CD14-positive monocyte (primary cell): ENCODE measurements around the gene SKIC2. TPM values are rescaled to one million over a fixed set of nuclear protein-coding genes. Genes with fewer than 3 reads are reported as not detected.
"Not testable (repeated sequence)": the region's sequence is repeated elsewhere in the genome, so short reads cannot be mapped to it uniquely, and the experiment has no call there.

Source experiments
- DNase-seq, 3 donors: peaks; one replicate each; pipeline ENCODE4 v3.0.0-alpha.2; 2011 to 2022
- H2AFZ ChIP-seq: 2 replicates; pipeline ENCODE4 v1.6.0; 2012; ENCODE audit warnings: mild to moderate bottlenecking, low read depth, low read length, inconsistent platforms; ENCODE audit not compliant: insufficient read depth, poor library complexity, severe bottlenecking
- H3K27ac ChIP-seq, 2 donors: 1 replicate in 1 of 2; 2 replicates in 1 of 2; pipeline ENCODE4 v1.5.1; 2012 to 2013; ENCODE audit warnings: low read length in 2 of 2, control low read depth in 1 of 2, inconsistent platforms in 1 of 2, low read depth in 1 of 2, mild to moderate bottlenecking in 1 of 2
- H3K27me3 ChIP-seq, 2 donors: one replicate each; pipeline versions ENCODE4 v1.6.0 to v1.6.1; 2011 to 2013; ENCODE audit warnings: low read length in 2 of 2; ENCODE audit not compliant: control insufficient read depth in 2 of 2, insufficient read depth in 2 of 2
- H3K36me3 ChIP-seq, 2 donors: replicated peaks in 1 of 2; 1 replicate in 1 of 2; 2 replicates in 1 of 2; pipeline versions ENCODE4 v1.5.1 to v1.6.1; 2012 to 2013; ENCODE audit warnings: low read length in 2 of 2, control low read depth in 1 of 2, inconsistent platforms in 1 of 2, mild to moderate bottlenecking in 1 of 2; ENCODE audit not compliant: insufficient read depth in 2 of 2, control insufficient read depth in 1 of 2
- H3K4me1 ChIP-seq, 2 donors: 1 replicate in 1 of 2; 2 replicates in 1 of 2; pipeline versions ENCODE4 v1.5.1 to v1.6.1; 2012 to 2013; ENCODE audit warnings: low read length in 2 of 2, control low read depth in 1 of 2, inconsistent platforms in 1 of 2, mild to moderate bottlenecking in 1 of 2, moderate library complexity in 1 of 2; ENCODE audit not compliant: insufficient read depth in 2 of 2, control insufficient read depth in 1 of 2
- H3K4me2 ChIP-seq: replicated peaks from 2 replicates; pipeline ENCODE3; 2012; ENCODE audit warnings: low read length, moderate library complexity, mild to moderate bottlenecking; ENCODE audit not compliant: poor library complexity, severe bottlenecking; ENCODE audit errors: extremely low read depth
- H3K4me3 ChIP-seq, 3 experiments: fragments of 200-600 bp in 1 of 3; sonication (generic) in 1 of 3; replicated peaks in 1 of 3; 1 replicate in 2 of 3; 2 replicates in 1 of 3; pipeline ENCODE4 v1.5.1; 2011 to 2013; ENCODE audit warnings: low read length in 3 of 3, mild to moderate bottlenecking in 3 of 3, control low read depth in 2 of 3, low read depth in 2 of 3, inconsistent platforms in 1 of 3, moderate library complexity in 1 of 3
- H3K79me2 ChIP-seq: 2 replicates; pipeline ENCODE4 v1.6.0; 2012; ENCODE audit warnings: mild to moderate bottlenecking, control low read depth, inconsistent platforms, low read length, moderate library complexity; ENCODE audit not compliant: insufficient read depth
- H3K9ac ChIP-seq: 2 replicates; pipeline ENCODE4 v1.6.0; 2017; ENCODE audit warnings: low read length, mild to moderate bottlenecking; ENCODE audit not compliant: insufficient read depth, poor library complexity, severe bottlenecking
- H3K9me3 ChIP-seq, 2 donors: replicated peaks in 1 of 2; 1 replicate in 1 of 2; 2 replicates in 1 of 2; pipeline versions ENCODE4 v1.5.1 to v1.6.1; 2012 to 2013; ENCODE audit warnings: low read length in 2 of 2, control low read depth in 1 of 2; ENCODE audit not compliant: control insufficient read depth in 1 of 2, insufficient read depth in 1 of 2
- H4K20me1 ChIP-seq: 2 replicates; pipeline ENCODE4 v1.6.0; 2012; ENCODE audit warnings: mild to moderate bottlenecking, low read length, control low read depth, moderate library complexity; ENCODE audit not compliant: insufficient read depth
- H3K27ac Mint-ChIP-seq, 7 donors: one replicate each; pipeline ENCODE4 v1.8.0; 2020; ENCODE audit warnings: mild to moderate bottlenecking in 7 of 7, mixed read lengths in 7 of 7, moderate library complexity in 6 of 7, inconsistent platforms in 2 of 7
- H3K27me3 Mint-ChIP-seq, 3 donors: one replicate each; pipeline ENCODE4 v1.8.0; 2021 to 2022; ENCODE audit warnings: low read depth in 3 of 3, mild to moderate bottlenecking in 3 of 3, mixed read lengths in 3 of 3, moderate library complexity in 3 of 3, inconsistent platforms in 1 of 3
- H3K36me3 Mint-ChIP-seq, 2 donors: one replicate each; pipeline ENCODE4 v1.8.0; 2020; ENCODE audit warnings: mixed read lengths in 2 of 2, inconsistent platforms in 1 of 2, mild to moderate bottlenecking in 1 of 2
- H3K4me1 Mint-ChIP-seq: one replicate; pipeline ENCODE4 v1.8.0; 2020; ENCODE audit warnings: mild to moderate bottlenecking, mixed read lengths
- H3K4me3 Mint-ChIP-seq, 2 donors: one replicate each; pipeline ENCODE4 v1.8.0; 2020; ENCODE audit warnings: mild to moderate bottlenecking in 2 of 2, mixed read lengths in 2 of 2, moderate library complexity in 1 of 2
- H3K9me3 Mint-ChIP-seq, 7 donors: one replicate each; pipeline ENCODE4 v1.8.0; 2020 to 2022; ENCODE audit warnings: mixed read lengths in 7 of 7, mild to moderate bottlenecking in 6 of 7, moderate library complexity in 6 of 7, inconsistent platforms in 2 of 7
- CTCF ChIP-seq: fragments of 200-600 bp; IDR thresholded peaks from one replicate; pipeline ENCODE4 v1.8.0; 2022; ENCODE audit warnings: antibody characterized with exemption, mild to moderate bottlenecking
- WGBS: methylation state at CpG from one replicate; pipeline ENCODE4 v1.1.5; 2013; ENCODE audit warnings: missing lambda C conversion rate; ENCODE audit not compliant: insufficient coverage; 5-methylcytosine and 5-hydroxymethylcytosine counted together
- intact Hi-C, 2 donors: fragments of 100-400 bp; cut with micrococcal nuclease; formaldehyde crosslinking; loops; one replicate each; pipeline versions ENCODE4 v1.15.0 to v1.15.1; 2023
- polyA plus RNA-seq, 3 donors: library from polyadenylated mRNA; depleted of rRNA in 1 of 3; unstranded in 2 of 3; stranded (reverse) in 1 of 3; fragments of 300-500 nt in 2 of 3; fragments of >200 nt in 1 of 3; fragmentation: Illumina TruSeq in 2 of 3; gene quantifications; 1 replicate in 2 of 3; 2 replicates in 1 of 3; pipeline ENCODE4 v1.2.3, GENCODE V29; 2012 to 2021

SKIC2 gene
- polyA plus RNA-seq, 3 donors = 13.2 to 72.1 (median 13.2) TPM

GRCh38 chr6:31930962-31931361 is 28.0 kb upstream of the SKIC2 start:
- Histone ChIP-seq H3K9ac (no peak overlapping the region), H3K4me1 (peaks cover 4 to 31% of the 10 kb centered on the region in 2 donors), H3K4me2 (no peak overlapping the region), H3K27me3 (no peaks in the 10 kb centered on the region), H3K27ac (no peak overlapping the region), H3K9me3 (no peaks in the 10 kb centered on the region), H2AFZ (no peak overlapping the region), H3K79me2 (no peaks in the 10 kb centered on the region), H3K36me3 (no peaks in the 10 kb centered on the region), H4K20me1 (no peaks in the 10 kb centered on the region), H3K4me3 (no peak overlapping the region)
- intact Hi-C loops = no loop called here
- Mint-ChIP-seq H3K27ac (no peak overlapping the region), H3K36me3 (no peaks in the 10 kb centered on the region), H3K4me3 (no peak overlapping the region), H3K27me3 (peaks cover 0 to 6% (median 5%) of the 10 kb centered on the region in 3 donors), H3K4me1 (peaks cover 24% of the 10 kb centered on the region), H3K9me3 (peaks cover 0 to 1% (median 0%) of the 10 kb centered on the region in 7 donors)
- DNase-seq = no peak
- no CpG with 5 or more reads among the region's 1 CpG for WGBS
- no peak for TF ChIP-seq CTCF

GRCh38 chr6:31932137-31932536 is 26.8 kb upstream of the SKIC2 start:
- H3K27me3 Mint-ChIP-seq, H3K79me2 ChIP-seq, H3K9ac ChIP-seq, H3K27me3 ChIP-seq, H3K27ac Mint-ChIP-seq, H3K4me2 ChIP-seq, H3K4me3 ChIP-seq, H3K9me3 Mint-ChIP-seq, intact Hi-C loops, H3K27ac ChIP-seq, H3K36me3 Mint-ChIP-seq, DNase-seq, H3K4me3 Mint-ChIP-seq, H4K20me1 ChIP-seq, H3K9me3 ChIP-seq, H2AFZ ChIP-seq, H3K36me3 ChIP-seq: not testable (repeated sequence)
- peaks cover 24% of the 10 kb centered on the region for H3K4me1 Mint-ChIP-seq
- no CpG with 5 or more reads among the region's 32 CpGs for WGBS
- peaks cover 4 to 29% of the 10 kb centered on the region in 2 donors for H3K4me1 ChIP-seq
